NCI-H128 (cell line): Measurements from ENCODE around the gene PLIN1.
"Not testable (repeated sequence)": the region's sequence is repeated elsewhere in the genome, so short reads cannot be mapped to it uniquely, and the experiment has no call there.

Source experiments
- DNase-seq: peaks from one replicate; lab custom pipeline; 2025; ENCODE audit not compliant: unreplicated experiment; lab: John Stamatoyannopoulos, UW

The PLIN1 gene

GRCh38 chr15:89679212-89679611 lies at the start of gene PLIN1:
Gene PLIN1 (minus strand): TSS chr15:89679367. CDS start chr15:89677489, 1,878 bp downstream.
- DNase-seq = no peak

GRCh38 chr15:89728254-89728653 lies 49.1 kb upstream of the PLIN1 start:
- DNase-seq = no peak

GRCh38 chr15:89725064-89725463 lies 45.9 kb upstream of the PLIN1 start:
- no peak for DNase-seq

GRCh38 chr15:89724621-89725020 lies 45.5 kb upstream of the PLIN1 start:
- no peak for DNase-seq

- no peak for DNase-seq
Measured at GRCh38 chr15:89723031-89723430, 43.9 kb upstream of the PLIN1 start.

- no peak for DNase-seq
Measured at GRCh38 chr15:89714775-89715174, 35.6 kb upstream of the PLIN1 start.

- no peak for DNase-seq
Measured at GRCh38 chr15:89707577-89707976, 28.4 kb upstream of the PLIN1 start.

GRCh38 chr15:89704411-89704810 lies 25.2 kb upstream of the PLIN1 start:
- no peak for DNase-seq

GRCh38 chr15:89695198-89695597 lies 16.0 kb upstream of the PLIN1 start:
- no peak for DNase-seq

- DNase-seq = no peak
Measured at GRCh38 chr15:89693696-89694095, 14.5 kb upstream of the PLIN1 start.

GRCh38 chr15:89693091-89693490 lies 13.9 kb upstream of the PLIN1 start:
- DNase-seq = no peak

- peak; percentile 43 for DNase-seq
Measured at GRCh38 chr15:89690276-89691218, 11.4 kb upstream of the PLIN1 start, which contains the start of the genes PEX11A and WDR93. Gene PEX11A (minus strand): TSS chr15:89690754. CDS start chr15:89690632, 122 bp downstream. Gene WDR93 (plus strand): TSS chr15:89690811. CDS start chr15:89701747, 10,936 bp downstream.

- not testable (repeated sequence) for DNase-seq
Measured at GRCh38 chr15:89689930-89690275, 10.7 kb upstream of the PLIN1 start.

GRCh38 chr15:89686522-89686921 lies 7.4 kb upstream of the PLIN1 start:
- no peak for DNase-seq

GRCh38 chr15:89685995-89686394 lies 6.8 kb upstream of the PLIN1 start:
- no peak for DNase-seq

- no peak for DNase-seq
Measured at GRCh38 chr15:89681146-89681545, 2.0 kb upstream of the PLIN1 start.

- no peak for DNase-seq
Measured at GRCh38 chr15:89680282-89680873, 1.2 kb upstream of the PLIN1 start.

GRCh38 chr15:89677381-89677780 lies 1.8 kb downstream of the PLIN1 start:
- no peak for DNase-seq

- no peak for DNase-seq
Measured at GRCh38 chr15:89675606-89676005, 3.6 kb downstream of the PLIN1 start.

GRCh38 chr15:89674526-89674925 lies 4.6 kb downstream of the PLIN1 start:
- no peak for DNase-seq

GRCh38 chr15:89673165-89673512 lies 6.0 kb downstream of the PLIN1 start:
- DNase-seq = no peak
